Measurements from ENCODE around the gene PRKAR1B.
"Not testable (repeated sequence)": the region's sequence is repeated elsewhere in the genome, so short reads cannot be mapped to it uniquely, and the experiment has no call there.

Gene PRKAR1B

DNA sequence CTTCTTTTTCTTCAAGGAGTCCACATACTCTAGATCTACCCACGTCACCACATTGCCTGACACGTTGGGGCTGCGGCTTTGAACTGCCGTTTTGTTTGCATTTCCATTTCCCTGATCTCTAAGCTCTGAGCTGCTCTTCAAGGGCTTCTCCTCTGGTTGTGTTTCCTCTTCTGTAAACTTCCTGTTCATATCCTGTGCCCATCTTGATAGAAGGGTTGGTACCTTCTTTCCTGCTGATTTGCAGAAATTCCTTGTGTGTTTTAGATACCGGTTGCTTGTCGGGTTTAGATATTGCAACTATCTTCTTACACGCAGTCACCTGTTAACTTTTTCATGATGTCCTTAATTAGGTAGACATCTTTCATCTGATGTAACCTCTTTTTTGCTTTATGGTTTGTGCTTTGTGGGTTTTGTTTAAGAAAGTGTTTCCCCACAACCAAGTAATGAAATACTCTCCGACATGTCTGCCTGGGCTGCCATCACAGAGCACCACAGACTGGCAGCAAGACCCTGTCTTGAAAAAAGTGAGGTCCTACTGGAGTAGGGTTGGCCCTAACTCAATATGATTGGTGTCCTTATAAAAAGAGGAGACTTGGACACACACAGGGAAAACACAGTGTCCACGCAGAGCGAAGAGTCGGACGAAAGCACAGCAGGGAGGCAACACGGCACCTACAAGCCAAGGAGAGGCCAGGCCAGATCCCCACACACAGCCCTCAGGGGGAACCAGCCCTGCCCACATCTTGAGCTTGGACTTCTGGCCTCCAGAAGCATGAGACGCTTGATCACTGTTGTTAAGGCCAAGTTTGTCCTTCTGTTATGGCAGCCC is 108.3 kb downstream of the PRKAR1B start:
- peak; percentile 84 to 89 for DNase-seq

DNA sequence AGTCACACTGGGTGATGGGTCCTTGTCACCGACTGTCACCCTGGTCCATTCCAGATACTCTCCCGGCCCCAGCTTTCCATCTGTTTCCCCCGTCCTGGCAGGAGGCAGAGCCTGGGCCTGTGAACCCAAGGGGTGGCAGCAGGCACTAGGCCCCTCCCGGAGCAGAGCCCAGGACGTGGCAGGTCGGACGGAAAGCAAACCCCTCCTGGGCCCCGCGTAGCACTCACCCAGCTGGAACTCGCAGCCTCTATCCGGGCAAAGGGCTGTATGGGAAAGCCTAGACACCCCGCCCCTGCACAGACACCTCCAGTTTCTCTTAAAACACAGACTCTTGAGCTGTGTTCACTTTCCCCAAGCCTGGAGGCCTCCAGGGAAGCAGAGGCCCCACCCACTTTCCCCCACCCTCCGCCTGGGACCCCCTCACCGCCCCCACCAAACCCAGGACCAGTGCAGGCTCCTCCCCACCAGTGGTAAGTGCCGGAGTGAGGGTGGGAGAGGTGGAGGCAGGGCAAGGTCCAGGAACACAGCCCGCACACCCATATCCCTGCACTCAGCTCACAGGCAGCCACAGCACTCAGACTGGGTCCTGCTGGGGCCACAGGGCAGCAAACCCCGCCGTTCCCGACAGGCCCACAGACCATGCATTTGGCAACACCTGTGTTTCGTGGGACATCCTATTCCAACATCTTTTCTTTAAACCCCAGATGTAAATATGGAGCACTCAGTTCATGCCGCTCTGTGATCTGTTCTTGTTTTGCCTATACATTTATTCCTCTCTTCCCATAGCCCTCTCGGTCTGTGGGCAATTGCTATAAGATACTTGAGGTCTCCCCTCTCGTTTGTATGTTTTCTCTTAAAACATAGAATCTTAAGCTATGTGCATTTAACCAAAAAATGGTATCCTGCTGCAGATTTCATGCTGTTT is 109.2 kb downstream of the PRKAR1B start:
- no peak for DNase-seq

DNA sequence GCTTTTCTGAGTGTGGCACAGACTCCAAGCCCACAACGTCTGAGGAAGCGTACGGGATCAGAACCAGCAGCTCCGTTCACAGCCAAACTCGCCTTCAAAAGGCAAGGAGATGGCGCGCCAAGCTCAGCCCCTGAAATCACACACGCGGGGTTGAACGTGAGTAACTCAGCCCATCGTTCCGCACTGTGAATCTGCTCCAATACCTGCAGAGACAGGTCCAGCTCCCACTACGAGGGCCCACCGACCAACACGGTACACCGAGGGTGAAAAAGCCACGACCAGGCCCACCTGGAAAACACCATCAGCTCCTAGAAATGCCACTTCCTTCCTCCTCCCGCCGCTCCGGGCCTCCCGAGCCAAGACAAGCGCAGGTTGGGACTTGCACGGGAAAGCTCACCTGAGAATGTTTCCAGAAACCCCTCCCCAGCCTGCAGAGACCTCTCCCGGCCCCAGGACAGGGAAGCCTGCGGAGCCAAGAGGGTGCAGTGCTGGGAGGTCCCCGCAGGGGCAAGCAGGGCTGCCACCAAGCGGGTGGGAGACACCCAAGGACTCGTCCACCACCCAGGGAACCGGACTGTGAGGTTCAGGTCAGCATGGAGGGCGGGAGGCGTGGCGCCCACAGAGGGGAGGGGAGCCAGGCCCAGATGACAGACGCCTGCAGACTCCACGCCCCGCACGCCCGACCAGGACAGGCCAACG is 113.5 kb downstream of the PRKAR1B start:
- DNase-seq = no peak

DNA sequence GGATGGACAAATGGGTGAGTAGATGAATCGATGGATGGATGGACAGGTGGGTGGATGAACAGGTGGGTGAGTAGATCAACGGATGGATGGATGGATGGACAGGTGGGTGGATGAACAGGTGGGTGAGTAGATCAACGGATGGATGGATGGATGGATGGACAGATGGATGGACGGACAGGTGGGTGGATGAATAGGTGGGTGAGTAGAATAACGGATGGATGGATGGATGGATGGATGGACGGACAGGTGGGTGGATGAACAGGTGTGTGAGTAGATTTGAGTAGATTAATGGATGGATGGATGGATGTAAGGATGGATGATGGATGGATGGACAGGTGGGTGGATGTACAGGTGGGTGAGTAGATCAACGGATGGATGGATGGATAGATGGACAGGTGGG is 115.2 kb downstream of the PRKAR1B start:
- DNase-seq = not testable (repeated sequence)

DNA sequence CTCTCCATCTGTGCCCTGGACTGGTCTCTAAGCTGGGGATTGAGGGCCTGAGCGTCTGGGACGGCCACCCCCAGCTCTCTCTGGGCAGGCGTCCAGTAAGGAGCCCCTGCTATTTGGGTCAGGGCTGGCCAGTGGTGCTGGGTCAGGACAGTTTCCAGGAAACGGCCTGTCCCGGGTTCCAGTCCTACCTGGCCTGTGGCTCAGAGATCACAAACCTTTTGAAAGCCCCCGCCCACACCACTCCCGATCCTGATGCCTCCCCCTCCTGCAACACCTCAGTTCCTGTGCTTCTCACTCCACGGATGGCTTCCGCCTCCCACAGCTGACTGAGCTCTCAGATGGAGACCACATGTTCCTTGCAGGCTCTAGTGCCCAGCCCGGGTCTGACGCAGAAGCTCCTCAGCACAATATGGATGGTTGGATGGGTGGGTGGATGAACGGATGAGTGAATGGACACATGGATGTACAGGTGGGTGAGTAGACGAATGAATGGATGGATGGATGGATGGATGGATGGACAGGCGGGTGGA is 115.7 kb downstream of the PRKAR1B start:
- DNase-seq = no peak

DNA sequence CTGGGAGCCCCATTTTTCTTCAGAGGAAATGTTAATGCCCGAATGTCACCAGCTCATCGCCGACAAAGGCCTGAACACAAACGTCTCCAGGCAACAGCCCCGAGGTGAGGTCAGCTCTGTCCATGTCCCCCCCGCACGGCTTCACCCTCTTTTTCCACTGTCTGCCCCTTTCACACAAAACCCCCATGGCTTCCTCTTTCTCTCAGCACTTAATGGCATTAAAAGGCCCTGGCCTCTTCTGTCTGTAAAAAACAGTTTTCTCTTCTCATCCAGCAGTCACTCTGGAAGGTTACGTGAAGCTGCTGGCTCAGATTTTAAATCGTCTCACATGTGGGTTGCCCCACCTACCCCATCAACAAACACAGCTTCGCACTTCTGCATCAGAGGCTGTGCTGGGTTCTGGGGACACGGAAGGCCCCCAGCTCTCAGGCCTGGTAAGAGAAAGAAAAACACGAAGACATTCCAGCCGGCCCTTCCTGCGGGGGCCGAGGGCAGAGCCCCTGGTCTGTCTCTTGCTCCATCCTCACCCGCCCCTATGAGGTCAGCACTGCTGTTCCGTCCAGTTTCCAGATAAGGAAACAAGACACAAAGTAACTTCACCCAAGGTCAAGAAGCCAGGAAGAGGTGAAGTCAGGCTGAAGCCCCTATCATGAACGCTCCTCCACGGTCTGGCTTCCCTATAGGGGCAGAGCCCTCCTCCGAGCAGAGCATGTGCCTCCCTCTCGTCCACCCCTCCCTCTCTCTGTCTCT is 116.4 kb downstream of the PRKAR1B start:
- DNase-seq = no peak

DNA sequence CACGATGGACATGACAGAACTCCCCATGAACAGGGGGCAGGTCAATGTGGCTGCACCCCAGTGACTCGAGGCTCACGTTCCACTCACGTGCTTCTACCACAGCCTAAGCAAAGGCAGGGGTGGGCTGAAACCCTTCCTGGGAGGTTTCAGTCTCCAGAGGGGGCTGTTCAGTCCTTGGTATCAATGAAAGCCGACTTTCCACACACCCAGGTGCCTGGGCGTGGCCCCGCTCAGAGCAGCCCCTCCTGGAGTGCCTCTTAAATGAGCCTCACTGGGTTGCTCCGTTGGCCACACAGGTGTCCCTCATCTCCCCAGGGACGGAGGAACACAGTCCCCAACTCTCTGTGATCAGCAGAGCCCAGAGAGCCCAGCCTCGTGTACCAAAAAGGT is 116.9 kb downstream of the PRKAR1B start:
- DNase-seq = no peak

DNA sequence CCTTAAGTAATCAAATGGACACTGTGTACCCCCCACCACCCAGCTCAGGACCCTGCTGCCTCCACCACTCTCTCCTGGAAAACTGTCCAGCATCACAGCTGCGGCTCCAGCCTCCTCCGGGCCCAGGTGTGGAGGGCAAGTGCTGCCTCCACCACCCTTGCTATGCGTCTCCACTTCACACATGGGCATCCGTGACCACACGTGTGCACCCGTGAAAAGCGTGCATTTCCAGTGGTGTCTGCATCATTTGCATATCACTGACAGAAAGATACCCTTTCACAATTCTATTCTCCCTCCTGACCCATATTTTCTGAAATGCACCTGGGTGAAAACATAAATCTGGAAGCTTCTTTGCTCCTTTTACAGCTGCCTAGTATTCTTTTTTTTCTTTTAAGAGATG is 117.7 kb downstream of the PRKAR1B start:
- DNase-seq = no peak

DNA sequence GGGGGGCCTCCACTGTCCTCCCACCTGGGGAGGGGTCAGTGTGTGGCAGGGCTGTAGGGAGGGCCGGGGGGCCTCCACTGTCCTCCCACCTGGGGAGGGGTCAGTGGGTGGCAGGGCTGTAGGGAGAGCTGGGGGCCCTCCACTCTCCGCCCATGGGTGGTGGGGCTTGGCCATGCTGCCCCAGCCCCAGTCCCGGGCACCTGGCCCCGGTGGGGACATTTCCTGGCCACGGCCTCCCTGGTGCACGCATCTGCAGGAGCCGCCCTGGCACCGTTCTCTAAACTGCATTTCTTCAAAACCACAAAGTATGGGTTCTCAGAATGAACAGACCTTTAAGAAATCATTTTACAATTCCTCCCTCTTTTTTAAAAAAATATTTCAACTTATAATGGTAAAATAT is 118.1 kb downstream of the PRKAR1B start:
- DNase-seq = no peak

DNA sequence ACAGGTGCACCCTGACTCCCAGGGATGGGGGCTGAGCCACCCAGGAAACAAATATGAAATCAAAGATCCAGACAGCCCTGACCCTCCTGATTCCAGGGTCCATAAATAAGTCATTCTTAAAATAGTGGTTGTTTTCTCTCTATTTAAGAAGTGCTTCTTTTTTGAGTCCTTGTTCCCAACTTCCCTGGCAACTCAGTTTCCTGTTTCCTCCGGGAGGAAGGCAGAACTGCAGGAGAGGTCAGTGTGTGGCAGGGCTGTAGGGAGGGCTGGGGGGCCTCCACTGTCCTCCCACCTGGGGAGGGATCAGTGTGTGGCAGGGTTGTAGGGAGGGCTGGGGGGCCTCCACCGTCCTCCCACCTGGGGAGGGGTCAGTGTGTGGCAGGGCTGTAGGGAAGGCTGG is 118.7 kb downstream of the PRKAR1B start:
- no peak for DNase-seq

DNA sequence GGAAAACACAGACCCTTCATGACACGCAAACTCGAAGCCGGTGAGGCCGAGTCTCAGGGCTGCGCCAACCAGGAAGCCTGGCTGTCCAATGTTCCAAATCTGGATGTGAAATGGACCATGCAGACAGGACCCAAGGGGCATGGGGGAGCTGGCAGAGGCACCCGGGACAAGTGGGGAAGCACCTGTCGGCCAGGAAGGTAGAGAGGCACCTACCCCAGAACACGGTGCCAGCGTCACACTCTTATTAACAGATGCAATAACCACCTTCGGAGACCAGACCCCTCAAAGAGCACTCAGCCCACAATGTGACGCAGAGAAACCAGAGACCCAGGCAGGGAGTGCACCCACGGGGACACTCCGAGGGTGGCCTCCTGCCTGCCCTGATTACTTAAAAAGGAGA is 119.1 kb downstream of the PRKAR1B start:
- DNase-seq = no peak

DNA sequence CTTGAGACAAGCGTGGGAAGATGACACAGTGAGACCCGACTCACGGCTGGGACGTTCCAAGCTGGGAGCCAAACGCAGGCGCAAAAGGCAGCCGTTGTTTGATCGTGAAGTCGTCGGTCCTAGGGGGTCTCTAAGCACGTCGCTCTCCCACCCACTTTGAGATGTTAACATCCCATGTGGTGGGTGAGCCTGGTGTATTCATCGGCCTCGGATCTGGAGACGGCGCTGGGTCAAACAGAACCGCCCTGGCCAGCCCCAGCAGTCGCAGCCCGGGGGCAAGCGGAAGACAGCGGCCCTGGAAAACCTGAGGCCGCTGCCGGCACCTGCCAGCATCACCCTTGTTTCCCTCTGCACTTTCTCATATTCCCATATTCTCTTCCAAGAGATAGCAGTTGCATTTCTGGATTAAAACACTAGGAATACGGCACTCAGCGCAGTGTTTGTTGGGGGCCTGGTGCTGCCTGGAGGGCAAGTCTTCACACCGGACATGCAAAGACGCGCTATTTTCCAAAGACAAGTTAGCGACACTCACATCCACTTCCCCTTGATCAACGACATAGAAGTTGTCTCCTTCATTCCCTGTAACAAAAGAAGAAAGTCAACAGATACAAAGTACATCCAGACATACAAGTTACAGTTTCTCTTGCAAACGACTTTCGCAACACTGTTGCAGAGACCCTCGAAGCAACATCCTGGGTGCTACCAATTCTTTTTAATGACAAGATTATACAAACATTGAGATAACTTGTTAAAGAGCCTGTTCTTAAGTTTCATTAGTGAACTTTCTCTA is 121.2 kb downstream of the PRKAR1B start:
- no peak for DNase-seq

DNA sequence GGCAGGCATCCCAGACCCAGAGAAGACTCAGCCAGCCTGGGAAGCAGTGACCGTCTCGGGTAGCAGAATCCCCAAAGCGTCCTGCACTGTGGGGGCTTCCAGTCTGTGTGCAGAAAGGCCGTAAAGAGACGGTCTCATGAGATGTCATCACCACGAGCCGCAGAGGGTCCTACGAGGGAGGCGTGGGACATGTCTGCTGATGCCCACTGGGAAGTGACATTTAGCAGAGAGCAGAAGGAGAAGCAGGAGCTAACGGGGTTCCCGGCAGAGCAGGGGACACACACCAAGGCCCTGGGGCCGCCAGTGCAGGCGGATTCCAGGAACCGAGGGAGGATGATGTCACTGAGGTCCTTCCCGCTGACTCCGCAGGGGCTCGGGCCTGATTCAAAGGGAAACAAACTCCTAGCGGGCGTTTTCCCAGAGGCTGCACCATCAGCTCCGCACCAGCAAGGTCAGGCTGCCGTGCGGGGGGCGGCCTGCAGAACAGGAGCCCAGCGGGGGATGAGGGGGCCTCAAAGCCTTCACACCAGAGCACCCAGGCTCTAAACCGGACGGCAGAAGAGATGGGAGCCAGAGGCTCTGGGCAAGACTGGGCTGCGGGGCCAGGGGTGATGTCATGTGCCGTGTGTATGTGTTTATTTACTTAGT is 122.1 kb downstream of the PRKAR1B start:
- DNase-seq = no peak

DNA sequence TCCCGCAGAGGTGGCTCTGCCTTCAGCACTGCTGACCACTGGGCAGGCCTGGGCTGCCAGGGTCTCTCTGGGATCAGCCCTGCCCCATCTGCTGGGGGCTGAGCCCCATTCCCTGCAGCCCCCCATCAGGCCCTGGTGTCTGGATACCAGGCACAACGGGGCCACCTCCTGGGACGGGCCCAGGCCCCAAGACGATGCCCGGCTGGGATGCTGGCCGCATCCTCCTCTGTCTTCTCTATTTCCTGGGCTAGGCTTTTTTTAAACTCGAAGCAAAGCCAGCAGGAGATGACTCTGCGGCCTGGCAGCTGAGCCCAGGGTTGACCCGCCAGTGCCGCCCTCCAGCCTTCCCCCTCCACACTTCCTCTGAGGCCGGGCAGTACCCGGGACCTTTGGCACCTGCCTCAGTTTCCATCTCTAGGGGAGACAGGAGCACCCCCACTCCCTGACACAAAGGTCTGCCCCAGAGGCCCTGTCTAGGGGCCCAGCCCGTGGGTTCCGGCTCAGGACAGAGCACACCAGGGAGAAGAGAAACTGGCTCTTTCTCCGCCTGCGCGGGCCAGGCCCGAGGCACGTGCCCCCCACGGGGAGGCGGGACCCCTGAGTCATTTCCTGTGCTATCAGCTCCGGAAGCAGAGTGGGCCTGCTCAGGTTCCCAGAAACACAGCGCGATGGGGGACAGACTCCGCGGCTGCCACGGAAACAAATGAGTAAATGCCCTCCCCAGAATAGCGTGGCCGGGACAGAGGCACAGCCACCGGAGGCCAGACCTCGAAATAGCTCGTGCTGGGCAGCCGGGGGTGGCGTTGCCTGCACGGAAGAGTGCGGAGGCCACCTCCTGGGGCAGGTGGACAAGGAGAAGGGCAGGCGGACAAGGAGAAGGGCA is 122.8 kb downstream of the PRKAR1B start:
- DNase-seq = peak; percentile 72 to 80

DNA sequence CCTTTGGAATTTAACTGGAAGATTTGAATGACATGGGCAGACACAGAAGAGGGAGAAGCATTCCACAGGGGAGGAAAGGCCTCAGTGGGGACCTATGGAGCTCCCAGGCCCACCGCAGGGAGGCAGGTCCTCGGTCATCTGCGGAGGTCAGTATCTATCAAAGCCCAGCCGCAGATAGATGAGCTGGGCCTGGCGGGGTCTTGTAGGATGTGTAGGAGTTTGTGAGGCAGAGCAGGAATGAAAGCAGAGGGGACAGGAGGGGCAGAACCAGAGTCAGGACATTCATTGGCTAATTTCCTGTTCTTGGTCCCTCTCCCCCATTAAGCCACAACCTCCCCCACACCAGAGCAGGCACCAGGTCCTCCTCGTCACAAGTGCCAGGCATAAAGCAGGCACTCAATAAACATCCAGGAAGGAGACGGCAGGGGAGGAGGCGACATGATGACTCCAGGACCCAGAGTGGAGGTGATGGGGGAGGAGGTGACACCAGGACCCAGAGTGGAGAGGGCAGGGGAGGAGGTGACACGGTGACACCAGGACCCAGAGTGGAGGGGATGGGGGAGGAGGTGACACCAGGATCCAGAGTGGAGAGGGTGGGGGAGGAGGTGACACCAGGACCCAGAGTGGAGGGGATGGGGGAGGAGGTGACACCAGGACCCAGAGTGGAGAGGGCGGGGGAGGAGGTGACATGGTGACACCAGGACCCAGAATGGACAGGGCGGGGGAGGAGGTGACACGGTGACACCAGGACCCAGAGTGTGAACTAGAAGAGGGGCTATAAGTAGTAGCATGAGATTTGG is 123.7 kb downstream of the PRKAR1B start:
- no peak for DNase-seq

DNA sequence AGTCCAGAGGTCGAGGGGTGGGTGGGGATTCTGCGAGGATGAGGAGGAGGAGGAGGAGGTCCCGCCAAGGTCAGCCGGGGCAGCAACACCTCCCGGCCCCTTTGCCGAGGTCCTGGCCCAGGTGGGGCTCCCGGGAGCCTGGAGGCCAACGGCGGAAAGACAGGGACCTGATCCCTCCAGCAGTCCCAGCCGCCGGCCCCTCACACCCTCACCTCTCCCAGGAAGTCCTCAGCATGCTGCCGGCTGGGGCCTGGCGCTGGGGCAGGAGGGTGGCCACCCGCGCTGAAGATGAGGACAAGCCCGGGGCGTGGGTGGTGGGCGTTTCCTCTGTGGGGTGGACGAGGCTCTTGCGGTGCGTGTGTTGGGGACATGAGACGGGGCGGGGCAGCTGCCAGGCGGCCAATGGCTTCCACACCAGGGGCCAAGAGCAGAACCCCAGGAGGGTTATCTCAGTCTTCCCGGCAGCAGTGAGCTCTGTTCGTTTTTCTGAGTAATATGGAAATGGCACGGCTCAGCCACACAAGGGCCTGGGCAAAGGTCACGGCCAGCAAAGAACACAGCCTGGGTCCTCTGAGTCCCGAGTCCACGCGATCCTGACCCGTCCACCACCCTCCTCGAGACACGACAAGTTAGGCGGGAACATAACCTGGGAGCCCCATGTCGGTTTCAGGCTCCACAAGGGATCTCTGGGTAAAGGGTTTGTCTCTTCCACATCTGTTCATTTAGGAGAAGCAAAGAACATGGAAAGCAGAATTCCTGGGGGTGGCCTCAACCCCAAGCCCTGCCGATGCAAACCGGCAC is 124.5 kb downstream of the PRKAR1B start:
- DNase-seq = no peak

DNA sequence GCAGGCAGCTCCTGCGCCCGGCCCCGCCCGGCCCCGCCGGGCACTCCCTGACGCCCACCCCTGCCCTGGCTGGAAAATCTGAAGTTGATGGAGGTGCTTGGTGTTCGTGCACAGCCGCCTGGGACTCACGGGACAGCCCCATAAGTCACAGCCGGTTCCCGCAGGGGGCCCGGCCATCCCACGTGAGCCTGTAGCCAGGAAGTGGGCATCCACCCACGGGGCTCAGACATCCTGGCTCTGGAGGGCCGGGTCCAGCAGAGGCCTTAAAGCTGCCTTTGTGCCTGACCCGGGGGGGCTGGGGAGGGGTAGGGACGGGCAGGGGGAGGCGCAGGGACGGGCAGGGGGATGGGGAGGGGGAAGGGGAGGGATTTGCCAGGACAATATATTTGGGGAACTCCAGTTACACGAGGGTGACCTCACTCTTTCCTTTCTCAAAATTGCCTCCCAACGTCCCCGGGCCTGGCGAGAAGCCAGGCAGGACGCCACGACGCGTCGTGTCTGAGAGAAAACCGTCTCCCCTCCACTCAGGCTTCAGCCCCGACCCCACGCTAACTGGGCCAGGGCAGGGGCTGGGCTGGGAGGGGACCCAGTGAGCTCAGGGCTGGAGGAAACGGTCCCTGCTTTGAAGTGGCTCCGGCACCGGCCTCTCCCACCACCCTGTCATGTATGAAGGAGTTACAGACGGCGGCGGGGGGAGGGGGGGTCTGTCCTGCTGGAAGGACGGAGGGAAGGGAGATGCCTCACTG is 125.3 kb downstream of the PRKAR1B start:
- no peak for DNase-seq

Data from Kasumi-1 (cell line).